HEK293 (cell line): ENCODE results near the gene ATXN2.

Source experiments
- CTCF ChIA-PET: fragments of 350-600 bp; formaldehyde crosslinking; extraction: SDS; loops from one replicate; lab custom pipeline; 2021; ENCODE audit warnings: antibody characterized with exemption; lab: Yijun Ruan, JAX
- POLR2A ChIA-PET: fragments of 300-600 bp; formaldehyde crosslinking; extraction: SDS; loops from one replicate; lab custom pipeline; 2020; ENCODE audit warnings: antibody characterized with exemption, inconsistent platforms; lab: Yijun Ruan, JAX
- H3K27ac ChIP-seq: fragments of 200-500 bp; sonication (Bioruptor generic); 2 replicates; pipeline ENCODE4 v1.5.1; 2014; ENCODE audit warnings: low read depth, low read length, control low read depth, inconsistent platforms; ENCODE audit errors: extremely low read depth
- H3K36me3 ChIP-seq, 2 experiments: fragments of 200-500 bp in 1 of 2; sonication (Bioruptor generic) in 1 of 2; 1 replicate in 1 of 2; 2 replicates in 1 of 2; pipeline ENCODE4 v1.5.1; 2014 to 2017; ENCODE audit warnings: inconsistent platforms in 2 of 2, low read length in 2 of 2; ENCODE audit not compliant: control insufficient read depth in 2 of 2, insufficient read depth in 1 of 2
- H3K4me1 ChIP-seq: fragments of 200-500 bp; sonication (Bioruptor generic); 2 replicates; pipeline ENCODE4 v1.5.1; 2014; ENCODE audit warnings: mild to moderate bottlenecking, low read length, inconsistent platforms; ENCODE audit not compliant: control insufficient read depth, insufficient read depth
- H3K4me3 ChIP-seq: 2 replicates; pipeline ENCODE4 v1.5.1; 2011; ENCODE audit warnings: low read depth, mild to moderate bottlenecking, control low read depth, low read length, moderate library complexity
- H3K9me3 ChIP-seq: fragments of 200-500 bp; sonication (Bioruptor generic); 2 replicates; pipeline ENCODE4 v1.5.1; 2014; ENCODE audit warnings: low read depth, low read length, inconsistent platforms; ENCODE audit not compliant: control insufficient read depth, insufficient read depth
- FEZF1 ChIP-seq: fragments of 450-650 bp; formaldehyde crosslinking; IDR thresholded peaks from 2 replicates; pipeline ENCODE4 v1.5.1; 2016; ENCODE audit warnings: missing biosample characterization, missing genetic modification characterization
- GLI2 ChIP-seq: fragments of 450-650 bp; formaldehyde crosslinking; IDR thresholded peaks from 2 replicates; pipeline ENCODE4; 2017; ENCODE audit warnings: missing biosample characterization, missing genetic modification characterization, low read depth, borderline replicate concordance
- KLF7 ChIP-seq: fragments of 450-650 bp; formaldehyde crosslinking; IDR thresholded peaks from 2 replicates; pipeline ENCODE4 v1.5.1; 2016; ENCODE audit warnings: missing biosample characterization, missing genetic modification characterization, borderline replicate concordance
- OSR2 ChIP-seq: fragments of 450-650 bp; formaldehyde crosslinking; IDR thresholded peaks from 2 replicates; pipeline ENCODE4 v1.5.1; 2016; ENCODE audit warnings: missing biosample characterization, missing genetic modification characterization
- PRDM1 ChIP-seq: fragments of 450-650 bp; formaldehyde crosslinking; IDR thresholded peaks from 2 replicates; pipeline ENCODE4; 2016; ENCODE audit warnings: missing biosample characterization, missing genetic modification characterization
- SP3 ChIP-seq: fragments of 450-650 bp; formaldehyde crosslinking; IDR thresholded peaks from 2 replicates; pipeline ENCODE4 v1.5.1; 2016; ENCODE audit warnings: missing biosample characterization, missing genetic modification characterization
- TRIM28 ChIP-seq: IDR thresholded peaks from 2 replicates; pipeline ENCODE4 v1.6.1; 2011; ENCODE audit warnings: low read length, control low read depth, borderline replicate concordance
- ZBTB1 ChIP-seq: fragments of 450-650 bp; formaldehyde crosslinking; IDR thresholded peaks from 2 replicates; pipeline ENCODE4 v1.5.1; 2016; ENCODE audit warnings: missing biosample characterization, missing genetic modification characterization
- ZBTB48 ChIP-seq: fragments of 450-650 bp; formaldehyde crosslinking; IDR thresholded peaks from 2 replicates; pipeline ENCODE4 v1.5.1; 2016; ENCODE audit warnings: missing biosample characterization, missing genetic modification characterization
- ZNF114 ChIP-seq: fragments of 450-650 bp; formaldehyde crosslinking; IDR thresholded peaks from 2 replicates; pipeline ENCODE4 v1.5.0; 2017; ENCODE audit warnings: missing biosample characterization, missing genetic modification characterization
- ZNF16 ChIP-seq: fragments of 450-650 bp; formaldehyde crosslinking; IDR thresholded peaks from 2 replicates; pipeline ENCODE4 v1.5.1; 2016; ENCODE audit warnings: low read depth, missing biosample characterization, missing genetic modification characterization
- ZNF335 ChIP-seq: fragments of 450-650 bp; formaldehyde crosslinking; conservative IDR thresholded peaks from 2 replicates; pipeline ENCODE4 v1.5.1; 2016; ENCODE audit warnings: missing biosample characterization, missing genetic modification characterization
- ZNF341 ChIP-seq: fragments of 450-650 bp; formaldehyde crosslinking; IDR thresholded peaks from 2 replicates; pipeline ENCODE4; 2016; ENCODE audit warnings: low read depth, missing biosample characterization, missing genetic modification characterization
- ZNF404 ChIP-seq: fragments of 450-650 bp; formaldehyde crosslinking; IDR thresholded peaks from 2 replicates; pipeline ENCODE4 v1.5.1; 2017; ENCODE audit warnings: missing biosample characterization, missing genetic modification characterization
- ZNF426 ChIP-seq: fragments of 450-650 bp; formaldehyde crosslinking; IDR thresholded peaks from 2 replicates; pipeline ENCODE4 v1.5.1; 2017; ENCODE audit warnings: missing biosample characterization, missing genetic modification characterization, mild to moderate bottlenecking, inconsistent platforms, moderate library complexity
- ZNF501 ChIP-seq: fragments of 450-650 bp; formaldehyde crosslinking; IDR thresholded peaks from 2 replicates; pipeline ENCODE4 v1.5.1; 2016; ENCODE audit warnings: missing biosample characterization, missing genetic modification characterization
- ZNF514 ChIP-seq: fragments of 450-650 bp; formaldehyde crosslinking; IDR thresholded peaks from 2 replicates; pipeline ENCODE4 v1.5.1; 2016; ENCODE audit warnings: missing biosample characterization, missing genetic modification characterization
- ZNF529 ChIP-seq: fragments of 450-650 bp; formaldehyde crosslinking; IDR thresholded peaks from 2 replicates; pipeline ENCODE4 v1.5.1; 2017; ENCODE audit warnings: missing genetic modification characterization, missing biosample characterization; ENCODE audit not compliant: insufficient replicate concordance
- ZNF561 ChIP-seq: fragments of 450-650 bp; IDR thresholded peaks from 2 replicates; pipeline ENCODE4 v1.5.1; 2018; ENCODE audit warnings: missing biosample characterization, missing genetic modification characterization, borderline replicate concordance
- ZNF596 ChIP-seq: fragments of 450-650 bp; IDR thresholded peaks from 2 replicates; pipeline ENCODE4 v1.5.0; 2018; ENCODE audit warnings: missing biosample characterization, mild to moderate bottlenecking, missing genetic modification characterization, moderate library complexity
- ZNF600 ChIP-seq: fragments of 450-650 bp; formaldehyde crosslinking; IDR thresholded peaks from 2 replicates; pipeline ENCODE4 v1.5.1; 2016; ENCODE audit warnings: missing biosample characterization, missing genetic modification characterization
- ZNF660 ChIP-seq: fragments of 450-650 bp; IDR thresholded peaks from 2 replicates; pipeline ENCODE4 v1.5.1; 2018; ENCODE audit warnings: missing biosample characterization, mild to moderate bottlenecking, missing genetic modification characterization
- ZSCAN16 ChIP-seq: fragments of 450-650 bp; formaldehyde crosslinking; IDR thresholded peaks from 2 replicates; pipeline ENCODE4 v1.5.1; 2016; ENCODE audit warnings: missing biosample characterization, missing genetic modification characterization
- TF ChIP-seq, protein P1 (sequence below): fragments of 450-650 bp; formaldehyde crosslinking; IDR thresholded peaks from 2 replicates; pipeline ENCODE4 v1.5.1; 2017; ENCODE audit warnings: missing biosample characterization, missing genetic modification characterization
- TF ChIP-seq, protein P2 (sequence below): fragments of 450-650 bp; formaldehyde crosslinking; IDR thresholded peaks from 2 replicates; pipeline ENCODE4 v1.5.1; 2016; ENCODE audit warnings: missing biosample characterization, missing genetic modification characterization
- TF ChIP-seq, protein P3 (sequence below): fragments of 450-650 bp; formaldehyde crosslinking; IDR thresholded peaks from 2 replicates; pipeline ENCODE4 v1.5.1; 2016; ENCODE audit warnings: missing biosample characterization, missing genetic modification characterization
- TF ChIP-seq, protein P4 (sequence below): fragments of 450-650 bp; formaldehyde crosslinking; IDR thresholded peaks from 2 replicates; pipeline ENCODE4 v1.5.1; 2017; ENCODE audit warnings: missing biosample characterization, missing genetic modification characterization

ATXN2 gene

DNA sequence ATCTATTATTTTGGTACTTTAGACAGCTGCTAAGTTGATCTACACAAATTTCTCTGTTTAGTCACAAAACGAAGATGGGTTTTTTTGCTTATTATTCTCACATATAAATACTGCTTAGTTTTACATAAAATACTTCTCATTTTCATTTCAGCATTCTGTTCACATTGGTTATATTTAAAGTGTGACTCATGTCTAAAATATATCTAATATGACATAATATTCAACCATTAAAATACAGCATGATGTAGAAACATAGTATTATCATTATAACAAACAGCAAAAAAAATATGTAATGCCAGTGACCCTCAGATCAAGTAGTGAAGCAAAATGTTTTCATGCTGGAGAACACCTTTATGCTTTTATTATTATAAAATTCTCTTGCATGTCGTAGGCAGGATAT, 129.7 kb downstream of the ATXN2 start:
- H3K4me3 ChIP-seq, result no peak overlapping the region
- no peak overlapping the region for H3K27ac ChIP-seq
- POLR2A ChIA-PET, result no interaction called here
- H3K4me1 ChIP-seq, result no peaks in the 10 kb centered on the region
- TF ChIP-seq ZSCAN16, result no peak
- no peak for TF ChIP-seq ZNF600 (tag by site-specific recombination)
- no peak for TF ChIP-seq ZNF341
- TF ChIP-seq ZNF114 (tag by site-specific recombination), result no peak
- TF ChIP-seq, protein P1, sequence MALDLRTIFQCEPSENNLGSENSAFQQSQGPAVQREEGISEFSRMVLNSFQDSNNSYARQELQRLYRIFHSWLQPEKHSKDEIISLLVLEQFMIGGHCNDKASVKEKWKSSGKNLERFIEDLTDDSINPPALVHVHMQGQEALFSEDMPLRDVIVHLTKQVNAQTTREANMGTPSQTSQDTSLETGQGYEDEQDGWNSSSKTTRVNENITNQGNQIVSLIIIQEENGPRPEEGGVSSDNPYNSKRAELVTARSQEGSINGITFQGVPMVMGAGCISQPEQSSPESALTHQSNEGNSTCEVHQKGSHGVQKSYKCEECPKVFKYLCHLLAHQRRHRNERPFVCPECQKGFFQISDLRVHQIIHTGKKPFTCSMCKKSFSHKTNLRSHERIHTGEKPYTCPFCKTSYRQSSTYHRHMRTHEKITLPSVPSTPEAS, result no peak
- TF ChIP-seq ZNF514, result no peak
- TF ChIP-seq, all 188 proteins: peak for 0
- H3K36me3 ChIP-seq, result peaks cover 48 to 51% of the 10 kb centered on the region in 2 experiments
- CTCF ChIA-PET, result no interaction called here
- no peaks in the 10 kb centered on the region for H3K9me3 ChIP-seq

DNA sequence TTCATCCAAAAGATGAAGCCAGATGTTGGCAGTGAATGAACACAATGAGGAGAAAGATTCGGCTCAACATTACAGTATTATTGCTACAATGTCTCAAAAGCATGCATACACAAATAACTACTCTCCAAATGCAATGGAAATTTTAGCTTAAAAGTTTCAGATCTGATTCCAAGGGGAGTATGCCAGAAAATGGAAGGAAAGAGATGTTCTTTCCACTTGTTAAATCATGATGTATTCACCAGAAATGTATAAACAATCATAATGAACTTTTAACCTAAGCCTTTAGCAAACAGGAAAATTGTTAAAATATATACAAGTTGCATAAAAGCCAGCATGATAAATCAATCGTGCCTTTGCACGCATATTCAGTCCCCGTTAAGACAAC, 131.3 kb downstream of the ATXN2 start:
- no peaks in the 10 kb centered on the region for H3K4me1 ChIP-seq
- no peak overlapping the region for H3K4me3 ChIP-seq
- no peak overlapping the region for H3K27ac ChIP-seq
- ChIA-PET CTCF (interaction anchor here (1.6 to 1.7 kb wide), 2 partner anchors 16 to 71 kb away, joined by 4 to 6 read pairs; no protein-coding TSS in a partner anchor), POLR2A (interaction anchor here (0.5 kb wide), 1 partner anchor 957 kb away, joined by 3 read pairs; no protein-coding TSS in a partner anchor)
- TF ChIP-seq GLI2 (tag by site-specific recombination) (no peak), ZNF404 (tag by site-specific recombination) (no peak), ZNF529 (tag by site-specific recombination) (no peak), PRDM1 (tag by site-specific recombination) (no peak), ZBTB48 (tag by site-specific recombination) (no peak)
- no peaks in the 10 kb centered on the region for H3K9me3 ChIP-seq
- H3K36me3 ChIP-seq, result peaks cover 53 to 59% of the 10 kb centered on the region in 2 experiments

DNA sequence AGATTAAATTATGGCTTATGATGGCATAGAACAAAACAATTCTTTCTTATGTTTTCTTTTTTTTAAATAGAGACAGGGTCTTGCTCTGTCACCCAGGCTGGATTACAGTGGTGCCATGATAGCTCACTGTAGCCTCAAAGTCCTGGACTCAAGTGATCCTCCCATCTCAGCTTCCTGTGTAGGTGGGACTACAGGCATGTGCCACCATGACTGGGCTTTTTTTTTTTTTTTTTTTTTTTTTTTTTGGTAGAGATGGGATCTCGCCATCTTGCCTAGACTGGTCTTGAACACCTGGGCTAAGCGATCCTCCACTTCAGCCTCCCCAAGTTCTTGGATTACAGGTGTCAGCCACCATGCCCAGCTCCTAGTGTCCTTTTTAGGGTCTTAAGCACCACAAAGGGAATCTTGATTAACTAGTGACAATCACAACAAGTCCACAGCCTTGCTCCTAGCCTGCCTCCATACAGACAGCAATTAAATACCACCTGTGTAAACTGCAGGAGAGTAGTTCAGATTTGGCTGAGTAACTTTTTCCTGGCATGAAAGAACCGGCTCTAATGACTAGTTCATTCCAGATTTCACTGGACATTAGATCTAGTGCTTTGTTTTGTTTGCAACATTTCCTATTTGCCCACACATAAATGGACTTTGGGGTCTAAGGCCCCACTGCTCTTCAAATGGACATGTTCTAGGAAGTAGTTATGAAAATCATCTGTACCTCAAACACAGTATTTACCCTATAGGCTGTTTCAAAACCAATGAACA, 131.8 kb downstream of the ATXN2 start:
- POLR2A ChIA-PET, result interaction anchor here (0.5 kb wide), 1 partner anchor 957 kb away, joined by 3 read pairs; no protein-coding TSS in a partner anchor
- Histone ChIP-seq H3K4me1 (no peaks in the 10 kb centered on the region), H3K4me3 (no peak overlapping the region), H3K27ac (no peak overlapping the region), H3K9me3 (no peaks in the 10 kb centered on the region), H3K36me3 (peaks cover 50 to 55% of the 10 kb centered on the region in 2 experiments)
- CTCF ChIA-PET, result interaction anchor here (1.6 to 1.7 kb wide), 2 partner anchors 15 to 70 kb away, joined by 4 to 6 read pairs; no protein-coding TSS in a partner anchor
- TF ChIP-seq KLF7 (tag by site-specific recombination), result no peak
- no peak for TF ChIP-seq FEZF1 (tag by site-specific recombination)
- TF ChIP-seq, protein P2, sequence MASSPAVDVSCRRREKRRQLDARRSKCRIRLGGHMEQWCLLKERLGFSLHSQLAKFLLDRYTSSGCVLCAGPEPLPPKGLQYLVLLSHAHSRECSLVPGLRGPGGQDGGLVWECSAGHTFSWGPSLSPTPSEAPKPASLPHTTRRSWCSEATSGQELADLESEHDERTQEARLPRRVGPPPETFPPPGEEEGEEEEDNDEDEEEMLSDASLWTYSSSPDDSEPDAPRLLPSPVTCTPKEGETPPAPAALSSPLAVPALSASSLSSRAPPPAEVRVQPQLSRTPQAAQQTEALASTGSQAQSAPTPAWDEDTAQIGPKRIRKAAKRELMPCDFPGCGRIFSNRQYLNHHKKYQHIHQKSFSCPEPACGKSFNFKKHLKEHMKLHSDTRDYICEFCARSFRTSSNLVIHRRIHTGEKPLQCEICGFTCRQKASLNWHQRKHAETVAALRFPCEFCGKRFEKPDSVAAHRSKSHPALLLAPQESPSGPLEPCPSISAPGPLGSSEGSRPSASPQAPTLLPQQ (tag by site-specific recombination), result no peak
- no peak for TF ChIP-seq ZNF335 (tag by site-specific recombination)
- no peak for TF ChIP-seq ZNF426 (tag by site-specific recombination)
- no peak for TF ChIP-seq ZNF16 (tag by site-specific recombination)
- no peak for TF ChIP-seq ZNF561 (tag by site-specific recombination)
- TF ChIP-seq, protein P3, sequence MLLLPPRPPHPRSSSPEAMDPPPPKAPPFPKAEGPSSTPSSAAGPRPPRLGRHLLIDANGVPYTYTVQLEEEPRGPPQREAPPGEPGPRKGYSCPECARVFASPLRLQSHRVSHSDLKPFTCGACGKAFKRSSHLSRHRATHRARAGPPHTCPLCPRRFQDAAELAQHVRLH (tag by site-specific recombination), result no peak
- TF ChIP-seq, protein P4, sequence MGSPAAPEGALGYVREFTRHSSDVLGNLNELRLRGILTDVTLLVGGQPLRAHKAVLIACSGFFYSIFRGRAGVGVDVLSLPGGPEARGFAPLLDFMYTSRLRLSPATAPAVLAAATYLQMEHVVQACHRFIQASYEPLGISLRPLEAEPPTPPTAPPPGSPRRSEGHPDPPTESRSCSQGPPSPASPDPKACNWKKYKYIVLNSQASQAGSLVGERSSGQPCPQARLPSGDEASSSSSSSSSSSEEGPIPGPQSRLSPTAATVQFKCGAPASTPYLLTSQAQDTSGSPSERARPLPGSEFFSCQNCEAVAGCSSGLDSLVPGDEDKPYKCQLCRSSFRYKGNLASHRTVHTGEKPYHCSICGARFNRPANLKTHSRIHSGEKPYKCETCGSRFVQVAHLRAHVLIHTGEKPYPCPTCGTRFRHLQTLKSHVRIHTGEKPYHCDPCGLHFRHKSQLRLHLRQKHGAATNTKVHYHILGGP, result no peak
- no peak for TF ChIP-seq ZNF501 (tag by site-specific recombination)
- no peak for TF ChIP-seq ZNF596 (tag by site-specific recombination)
- no peak for TF ChIP-seq TRIM28
- TF ChIP-seq ZBTB48 (tag by site-specific recombination), result no peak
- no peak for TF ChIP-seq ZNF660 (tag by site-specific recombination)
- no peak for TF ChIP-seq ZBTB1
- no peak for TF ChIP-seq SP3
- TF ChIP-seq OSR2 (tag by site-specific recombination), result no peak
